CD4-positive, alpha-beta T cell treated with Interleukin-10 for 1 hour (primary cell): ENCODE measurements around the gene MFN2.
A peak's percentile ranks its signal among the peaks of the same experiment; 100 is the strongest.

ENCODE experiments used
- DNase-seq: peaks from one replicate; pipeline ENCODE4 v3.0.0-alpha.2; 2020

MFN2 gene

DNA sequence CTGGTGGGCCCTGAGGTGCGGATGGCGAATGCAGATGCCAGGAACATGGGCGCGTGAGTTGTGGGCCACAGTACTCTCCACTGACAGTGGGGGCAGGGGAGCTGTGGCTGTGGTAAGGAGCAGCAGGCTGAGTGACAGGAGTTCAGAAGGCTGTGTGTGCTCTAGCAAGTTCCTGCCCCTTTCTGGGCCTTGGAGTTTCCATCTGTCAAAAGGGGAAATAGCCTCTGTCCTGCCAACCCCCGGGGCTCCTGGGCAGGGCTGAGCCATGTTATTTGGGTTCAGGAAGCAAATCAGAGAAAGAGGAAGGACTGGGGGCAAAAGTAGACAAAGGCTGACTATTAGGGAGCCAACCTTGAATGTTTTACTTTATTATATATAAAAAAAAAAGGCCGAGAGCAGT is 19.5 kb upstream of the MFN2 start:
- DNase-seq = no peak

DNA sequence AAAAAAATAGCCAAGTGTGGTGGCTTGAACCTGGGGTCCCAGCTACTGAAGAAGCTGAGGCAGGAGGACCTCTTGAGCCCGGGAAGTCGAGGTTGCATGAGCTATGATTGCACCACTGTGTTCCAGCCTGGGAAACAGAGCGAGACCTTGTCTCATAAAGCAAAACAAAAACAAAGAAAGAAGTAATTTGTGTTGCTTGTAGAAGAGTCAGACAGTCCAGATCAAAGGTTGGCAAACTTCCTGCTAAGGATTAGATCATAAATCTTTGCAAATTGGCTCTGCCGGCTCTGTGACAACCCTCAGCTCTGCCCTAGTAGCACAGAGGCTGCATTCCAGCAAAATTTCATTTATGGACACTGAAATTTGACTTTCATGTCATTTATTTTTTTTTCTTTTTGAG is 19.0 kb upstream of the MFN2 start:
- no peak for DNase-seq

DNA sequence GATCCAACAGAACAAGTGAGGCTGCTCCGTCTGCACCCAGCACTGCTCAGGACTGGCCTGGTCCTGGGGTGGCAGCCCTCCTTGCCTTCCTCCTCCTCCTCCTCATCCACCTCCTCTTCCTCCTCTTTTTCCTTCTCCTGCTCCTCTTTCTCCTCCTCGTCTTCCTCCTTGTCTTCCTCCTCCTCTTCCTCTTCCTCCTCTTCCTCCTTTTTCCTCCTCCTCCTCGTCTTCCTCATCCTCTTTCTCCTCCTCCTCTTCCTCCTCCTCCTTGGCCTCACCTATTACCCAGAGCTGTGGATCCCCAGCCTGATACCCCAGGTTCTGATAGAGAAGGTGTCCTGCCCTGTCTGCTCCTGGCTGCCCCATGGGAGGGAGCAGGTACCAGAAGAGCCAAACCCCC is 16.6 kb upstream of the MFN2 start:
- DNase-seq = no peak

DNA sequence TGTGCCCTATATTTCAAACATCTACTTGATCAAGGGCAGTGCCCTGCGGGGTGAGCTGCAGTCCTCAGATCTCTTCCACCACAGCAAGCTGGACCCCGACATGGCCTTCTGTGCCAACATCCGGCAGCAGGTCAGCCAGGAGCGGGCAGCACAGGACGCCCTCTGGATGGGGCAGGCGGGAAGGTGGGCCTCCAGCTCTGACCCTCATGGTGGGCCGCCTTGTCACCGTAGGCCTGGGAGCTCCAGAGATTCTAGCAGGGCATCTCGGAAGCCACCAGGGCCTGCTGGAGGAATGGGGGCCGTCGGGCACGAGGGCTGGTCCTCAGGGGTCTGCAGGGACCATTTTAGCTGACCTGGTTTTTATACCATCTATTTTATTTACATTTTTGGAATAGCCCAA is 15.6 kb upstream of the MFN2 start:
- no peak for DNase-seq

DNA sequence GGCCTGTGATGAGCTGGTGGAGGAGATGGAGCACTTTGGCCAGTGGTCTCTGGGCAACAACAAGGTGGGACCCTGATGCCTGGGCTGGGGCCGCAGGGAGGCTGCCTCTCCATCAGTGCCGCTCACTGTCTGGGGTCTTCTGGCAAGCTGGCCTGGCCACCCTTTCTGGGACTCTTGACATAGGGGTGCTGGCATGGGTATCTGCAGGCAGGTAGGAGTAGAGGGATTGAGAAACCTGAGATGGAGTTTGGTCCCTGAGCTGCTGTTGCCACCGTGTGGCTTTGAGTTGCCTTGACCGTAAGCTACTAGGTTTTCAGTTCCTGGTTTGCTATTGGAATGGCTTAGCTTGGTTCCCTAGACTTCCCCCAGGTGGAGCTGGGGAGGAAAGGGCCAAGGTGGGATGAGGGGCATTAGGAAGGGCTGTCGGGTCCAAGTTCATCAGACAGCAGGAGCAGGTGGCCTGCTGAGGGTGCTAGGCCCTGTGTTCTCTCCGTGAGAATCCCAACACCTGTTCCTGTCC is 13.2 kb upstream of the MFN2 start:
- DNase-seq = no peak

DNA sequence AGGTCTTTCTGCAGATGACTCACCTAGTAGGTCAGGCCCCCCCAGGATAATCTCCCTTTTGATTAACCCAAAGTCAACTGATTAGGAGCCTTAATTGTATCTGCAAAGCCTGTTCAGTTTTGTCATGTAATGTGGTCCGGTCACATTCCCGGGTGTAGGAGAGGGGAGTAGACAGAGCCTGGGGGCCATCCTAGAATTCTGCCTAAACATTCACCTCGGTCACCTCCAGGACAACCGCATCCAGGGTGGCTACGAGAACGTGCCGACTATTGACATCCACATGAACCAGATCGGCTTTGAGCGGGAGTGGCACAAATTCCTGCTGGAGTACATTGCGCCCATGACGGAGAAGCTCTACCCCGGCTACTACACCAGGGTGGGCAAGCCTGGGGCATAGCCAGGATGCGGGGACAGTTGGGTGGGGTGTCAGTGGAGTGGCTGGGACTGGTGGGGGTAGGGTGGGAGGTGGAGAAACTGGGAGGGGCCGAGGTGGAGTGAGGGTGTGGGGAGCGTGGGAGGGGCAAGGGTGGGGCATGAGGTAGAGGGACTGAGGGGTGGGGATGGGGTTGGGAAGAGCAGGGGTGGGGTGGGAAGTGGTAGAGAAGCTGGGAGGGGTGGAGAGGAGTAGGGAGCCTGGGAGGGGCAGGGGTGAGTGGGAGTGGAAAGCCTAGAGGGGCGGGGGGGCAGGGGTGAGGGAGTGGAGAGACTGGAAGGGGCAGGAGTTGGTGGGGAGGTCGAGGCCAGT is 9.6 kb upstream of the MFN2 start:
- DNase-seq = no peak

DNA sequence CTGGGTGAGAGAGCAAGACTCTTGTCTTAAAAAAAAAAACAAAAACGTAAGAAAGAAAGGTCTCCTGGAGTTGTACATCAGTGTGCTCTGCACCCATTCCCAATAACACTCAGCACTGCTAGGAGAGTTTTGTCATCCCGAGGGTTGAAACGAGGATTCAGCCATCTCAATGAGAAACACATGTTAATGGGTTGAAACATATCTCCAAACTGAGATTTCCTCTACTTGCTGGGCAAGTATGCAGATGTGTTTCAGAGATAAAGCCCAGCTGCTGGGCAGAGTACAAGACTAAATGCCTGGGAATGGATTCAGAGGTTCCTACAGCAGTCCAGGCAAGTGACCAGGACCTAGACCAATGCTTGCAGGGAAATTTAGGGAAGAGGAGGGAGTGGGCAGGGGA is 2.6 kb upstream of the MFN2 start:
- no peak for DNase-seq

DNA sequence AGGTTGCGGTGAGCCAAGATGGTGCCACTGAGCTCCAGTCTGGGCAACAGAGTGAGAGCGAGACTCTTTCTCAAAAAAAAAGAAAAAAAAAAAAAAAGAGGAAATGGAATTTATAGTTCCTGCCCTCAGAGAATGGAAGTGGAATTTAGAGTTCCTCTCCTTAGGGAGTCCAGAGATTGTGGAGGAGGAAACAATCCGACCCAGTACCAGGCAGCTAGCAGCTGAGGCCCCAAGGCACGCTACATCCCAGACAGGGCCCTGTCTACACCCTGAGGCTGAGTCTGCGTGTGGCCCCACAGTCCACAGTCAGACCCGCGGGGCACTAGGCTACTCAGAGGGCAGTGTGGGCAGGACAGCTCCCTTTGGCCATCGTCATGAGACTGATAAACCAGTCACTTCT is 1.9 kb upstream of the MFN2 start:
- DNase-seq = no peak

DNA sequence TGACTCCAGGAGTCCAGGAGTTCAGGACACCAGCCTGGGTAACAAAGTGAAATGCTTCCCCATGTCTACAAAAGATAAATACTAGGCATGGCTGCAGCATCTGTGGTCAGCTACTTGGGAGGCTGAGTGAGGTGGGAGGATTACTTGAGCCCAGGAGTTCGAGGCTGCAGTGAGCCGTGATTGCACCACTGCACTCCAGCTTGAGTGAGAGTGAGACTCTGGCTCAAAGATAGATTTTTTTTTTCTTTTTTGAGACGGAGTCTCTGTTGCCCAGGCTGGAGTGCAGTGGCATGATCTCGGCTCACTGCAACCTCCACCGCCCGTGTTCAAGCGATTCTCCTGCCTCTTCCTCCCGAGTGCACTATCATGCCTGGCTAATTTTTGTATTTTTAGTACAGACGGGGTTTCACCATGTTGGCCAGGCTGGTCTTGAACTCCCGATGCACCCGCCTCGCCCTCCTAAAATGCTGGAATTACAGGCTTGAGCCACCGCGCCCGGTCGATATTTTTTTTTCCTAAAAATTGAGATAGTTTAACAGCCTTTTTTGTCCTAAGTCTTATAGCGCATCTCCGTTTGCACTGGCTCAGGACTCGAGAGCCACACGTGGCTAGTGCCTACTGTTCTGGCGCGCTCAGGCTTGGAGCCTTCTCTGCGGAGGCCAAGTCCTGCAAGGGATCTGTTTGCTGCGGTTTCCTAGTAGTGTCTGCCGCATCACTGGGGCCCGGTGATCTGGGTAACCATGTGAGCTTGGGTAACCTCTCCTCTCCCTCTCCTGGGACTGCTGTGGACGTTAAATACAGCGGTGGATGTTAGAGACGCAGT is 1.0 kb upstream of the MFN2 start:
- no peak for DNase-seq

DNA sequence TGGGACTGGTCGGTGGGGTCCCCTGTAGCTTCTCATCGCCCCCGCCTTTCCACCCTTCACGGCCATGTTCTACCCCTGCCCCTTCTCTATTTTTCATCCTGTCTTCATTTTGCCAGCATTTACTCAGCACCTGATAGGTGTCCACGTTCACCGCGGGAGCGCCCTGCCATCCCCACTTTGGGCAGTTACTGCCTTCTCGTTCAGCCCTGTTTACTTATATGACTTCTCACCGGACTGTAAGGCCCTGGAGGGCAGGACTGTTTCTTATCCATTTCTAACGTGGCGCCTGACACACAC is 380 bp downstream of the MFN2 start:
- peak; percentile 24 for DNase-seq

DNA sequence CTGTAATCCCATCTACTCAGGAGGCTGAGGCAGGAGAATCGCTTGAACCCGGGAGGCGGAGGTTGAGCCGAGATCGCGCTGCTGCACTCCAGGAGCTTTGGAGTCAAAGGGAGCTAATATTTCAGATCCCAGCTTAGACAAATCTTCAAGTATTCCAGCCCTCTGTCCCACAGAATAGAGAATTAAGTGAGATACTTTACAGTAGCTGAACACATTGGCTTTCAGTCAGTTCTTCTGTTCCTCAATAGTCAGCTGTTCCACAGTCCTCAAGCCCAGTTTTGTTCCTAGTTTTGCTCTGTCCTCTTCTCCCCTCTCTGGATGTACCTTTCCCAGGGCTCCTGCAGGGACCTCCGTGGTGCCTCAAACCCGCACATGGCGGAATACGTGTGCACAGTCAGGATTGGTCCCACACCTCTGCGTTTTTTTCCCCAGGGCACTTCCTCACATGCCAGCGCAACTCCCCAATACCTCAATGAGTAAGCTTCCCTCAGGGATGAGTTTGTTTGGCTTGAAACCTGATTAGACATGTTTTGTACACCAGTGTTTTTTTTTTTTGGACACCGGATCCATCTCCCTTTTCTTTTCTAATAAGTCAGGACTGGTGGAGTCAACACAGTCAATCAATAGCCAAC is 1.2 kb downstream of the MFN2 start:
- DNase-seq = no peak

DNA sequence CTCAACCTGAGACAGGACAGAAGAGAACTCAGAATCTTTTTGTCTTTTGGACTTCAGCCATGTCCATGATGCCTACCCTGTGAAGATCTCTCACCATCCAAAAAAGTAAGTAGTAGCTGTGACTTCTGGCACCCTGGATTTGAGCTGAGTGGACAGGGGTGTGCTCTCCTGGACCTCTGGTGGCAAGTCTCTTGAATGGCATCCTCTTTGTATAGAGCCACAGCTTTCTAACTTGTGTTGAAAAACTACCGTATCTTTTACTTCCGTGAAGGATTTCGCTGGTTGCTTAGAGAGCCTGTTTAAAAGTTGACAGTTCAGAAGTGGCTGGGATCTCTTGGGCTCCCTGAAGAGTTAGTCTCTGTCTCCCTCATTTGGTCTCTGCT is 1.8 kb downstream of the MFN2 start:
- DNase-seq = peak; percentile 17

DNA sequence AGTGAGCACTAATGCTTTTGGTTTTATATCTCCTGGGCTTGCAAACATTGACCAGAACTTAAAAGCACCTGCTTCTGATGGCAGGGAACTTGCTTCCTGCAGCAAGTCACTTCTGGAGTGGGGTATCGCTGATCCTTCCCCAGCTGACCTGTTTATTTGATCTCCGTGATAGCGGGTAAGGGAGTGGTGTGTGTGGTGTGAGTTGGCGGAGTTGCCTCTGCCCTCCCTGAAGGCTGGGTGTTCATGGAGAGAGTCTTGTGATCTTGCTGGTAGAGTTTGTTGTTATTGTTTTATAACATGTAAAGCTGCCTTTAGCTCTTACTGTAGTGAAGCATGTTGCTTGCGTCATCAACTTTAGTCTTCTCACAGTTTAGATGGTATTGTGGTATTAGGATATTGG is 3.9 kb downstream of the MFN2 start:
- DNase-seq = no peak

DNA sequence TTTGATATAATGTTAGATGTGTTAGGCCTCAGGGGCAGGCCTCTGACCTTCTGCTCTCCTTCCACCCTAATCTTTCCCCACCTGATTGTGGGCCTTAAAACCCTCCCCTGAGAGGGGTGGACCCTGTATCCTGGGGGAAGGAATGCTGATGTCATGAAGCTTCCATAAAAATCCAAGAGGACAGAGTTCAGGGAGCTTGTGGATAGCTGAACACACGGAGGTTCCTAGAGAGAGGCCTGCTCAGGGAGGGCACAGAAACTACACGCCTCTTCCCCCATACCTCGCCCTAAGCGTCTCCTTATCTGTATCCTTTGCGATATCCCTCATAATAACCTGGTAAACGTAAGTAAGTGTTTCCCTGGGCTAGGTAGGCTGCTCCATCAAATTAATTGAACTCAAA is 4.3 kb downstream of the MFN2 start:
- no peak for DNase-seq

DNA sequence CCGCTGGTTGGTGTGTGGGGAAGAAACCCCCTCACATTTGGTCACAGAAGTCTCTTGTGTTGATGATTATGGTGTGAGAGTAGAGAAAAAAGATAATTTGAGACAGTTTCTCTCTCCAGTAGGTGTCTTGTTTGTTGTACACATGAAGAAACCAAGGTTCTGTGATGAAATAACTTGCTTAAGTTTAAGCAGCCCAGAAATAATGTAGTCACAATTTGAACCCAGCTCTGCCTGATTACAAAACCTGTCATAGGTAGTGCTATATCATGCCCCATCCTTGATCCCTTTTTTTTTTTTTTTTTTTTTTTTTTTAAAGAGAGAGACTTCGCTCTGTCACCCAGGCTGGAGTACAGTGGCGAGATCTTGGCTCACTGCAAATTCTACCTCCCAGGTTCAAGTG is 4.9 kb downstream of the MFN2 start:
- DNase-seq = no peak

DNA sequence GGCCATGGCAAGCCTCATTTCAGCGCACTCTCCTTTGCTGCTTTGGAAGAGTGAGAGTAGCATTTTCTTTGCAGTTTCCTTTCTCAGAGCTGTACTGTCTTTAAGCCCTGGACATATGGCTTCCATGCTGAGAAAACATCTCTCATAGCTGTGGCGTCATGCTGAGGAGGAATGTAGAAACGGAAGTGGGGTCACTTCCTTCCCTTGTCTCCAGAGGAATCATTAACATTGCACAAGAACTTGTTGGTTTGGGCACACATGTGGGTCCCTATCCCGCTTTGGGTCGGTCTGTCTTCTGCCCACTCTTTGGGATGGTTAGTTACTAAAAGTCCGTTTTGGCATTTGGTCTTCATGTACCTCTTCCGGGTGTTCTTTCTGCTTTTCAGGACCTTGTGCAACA is 5.6 kb downstream of the MFN2 start:
- no peak for DNase-seq

DNA sequence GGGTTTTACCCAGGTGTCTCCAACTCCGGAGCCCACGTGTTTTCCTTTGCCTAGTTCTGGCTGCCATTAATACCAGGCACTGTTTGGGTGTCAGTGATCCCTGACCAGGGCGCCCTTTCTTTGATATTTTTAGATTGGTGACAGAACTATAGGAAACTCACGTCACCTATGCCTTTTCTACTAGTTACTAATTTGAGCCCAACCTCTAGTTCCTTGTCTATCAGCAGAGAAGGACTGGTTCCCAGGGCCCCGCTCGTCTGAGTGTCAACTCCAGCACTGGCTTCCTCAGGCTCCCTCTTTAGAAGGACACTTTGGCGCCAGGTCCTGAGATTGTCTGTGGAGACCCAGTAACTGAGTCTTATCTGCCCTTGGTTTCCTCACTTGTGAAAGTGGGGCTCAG is 9.4 kb downstream of the MFN2 start:
- no peak for DNase-seq

DNA sequence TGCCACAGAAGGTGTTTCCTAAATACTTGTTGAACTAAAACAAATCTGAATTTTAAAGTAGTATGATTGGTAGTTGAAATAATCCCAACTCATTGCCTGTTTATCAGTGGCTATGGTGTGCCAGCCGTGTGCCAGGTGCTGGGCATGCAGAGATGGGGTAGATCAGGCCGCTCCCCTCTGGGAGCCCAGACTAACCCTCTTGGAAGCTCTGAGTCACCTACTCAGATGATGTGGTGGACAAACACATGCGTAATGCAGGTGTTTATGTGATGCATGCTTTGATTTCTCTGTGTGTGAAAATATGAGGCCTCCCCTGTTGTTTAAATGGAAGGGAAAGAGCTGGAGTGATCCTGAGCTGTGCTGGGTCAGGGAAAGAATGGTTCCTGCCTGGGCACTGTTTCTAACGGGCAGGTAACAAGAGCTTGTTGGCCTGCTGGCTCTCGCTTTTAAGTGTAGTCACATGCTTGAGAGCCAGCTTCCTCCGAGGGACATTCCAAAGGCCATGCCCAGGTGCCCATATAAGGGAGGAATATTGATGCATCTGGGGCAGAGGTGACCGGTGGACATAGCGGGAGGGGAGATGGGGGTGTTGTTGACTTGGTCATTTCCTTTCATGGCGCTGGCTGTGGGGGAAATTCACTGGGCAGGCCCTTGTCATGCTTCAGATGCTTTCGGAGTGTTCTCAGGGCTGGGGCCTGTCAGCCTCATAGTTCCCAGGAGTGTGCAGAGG is 10.2 kb downstream of the MFN2 start:
- DNase-seq = no peak

DNA sequence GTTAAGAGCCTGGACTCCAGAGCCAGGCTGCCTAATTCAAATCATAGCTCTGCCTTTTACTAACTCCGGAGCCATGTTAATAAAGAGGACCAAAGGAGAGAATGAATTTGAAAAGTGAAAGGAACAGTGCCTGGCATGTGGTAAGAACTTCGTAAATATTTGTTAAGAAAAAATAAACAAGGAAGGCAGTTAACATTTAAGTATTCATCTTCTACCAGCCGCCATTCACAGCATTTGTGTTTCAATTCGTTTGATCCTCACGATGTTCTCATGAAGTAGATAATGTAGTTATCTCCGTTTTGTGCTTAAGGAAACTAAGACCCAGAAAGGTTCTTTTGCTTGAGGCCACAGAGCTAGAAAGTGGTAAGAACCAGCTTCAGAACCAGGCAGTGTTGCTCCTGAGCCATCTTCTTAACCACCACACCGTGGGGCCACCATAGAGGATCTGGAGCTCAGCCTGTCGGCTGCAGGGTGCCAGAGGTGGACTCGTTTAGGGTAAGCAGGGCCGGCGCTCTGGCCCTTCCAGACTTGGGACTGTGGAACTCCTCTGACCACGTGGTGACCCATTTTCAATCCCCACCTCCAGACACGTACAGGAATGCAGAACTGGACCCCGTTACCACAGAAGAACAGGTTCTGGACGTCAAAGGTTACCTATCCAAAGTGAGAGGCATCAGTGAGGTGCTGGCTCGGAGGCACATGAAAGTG is 11.9 kb downstream of the MFN2 start:
- DNase-seq = no peak

DNA sequence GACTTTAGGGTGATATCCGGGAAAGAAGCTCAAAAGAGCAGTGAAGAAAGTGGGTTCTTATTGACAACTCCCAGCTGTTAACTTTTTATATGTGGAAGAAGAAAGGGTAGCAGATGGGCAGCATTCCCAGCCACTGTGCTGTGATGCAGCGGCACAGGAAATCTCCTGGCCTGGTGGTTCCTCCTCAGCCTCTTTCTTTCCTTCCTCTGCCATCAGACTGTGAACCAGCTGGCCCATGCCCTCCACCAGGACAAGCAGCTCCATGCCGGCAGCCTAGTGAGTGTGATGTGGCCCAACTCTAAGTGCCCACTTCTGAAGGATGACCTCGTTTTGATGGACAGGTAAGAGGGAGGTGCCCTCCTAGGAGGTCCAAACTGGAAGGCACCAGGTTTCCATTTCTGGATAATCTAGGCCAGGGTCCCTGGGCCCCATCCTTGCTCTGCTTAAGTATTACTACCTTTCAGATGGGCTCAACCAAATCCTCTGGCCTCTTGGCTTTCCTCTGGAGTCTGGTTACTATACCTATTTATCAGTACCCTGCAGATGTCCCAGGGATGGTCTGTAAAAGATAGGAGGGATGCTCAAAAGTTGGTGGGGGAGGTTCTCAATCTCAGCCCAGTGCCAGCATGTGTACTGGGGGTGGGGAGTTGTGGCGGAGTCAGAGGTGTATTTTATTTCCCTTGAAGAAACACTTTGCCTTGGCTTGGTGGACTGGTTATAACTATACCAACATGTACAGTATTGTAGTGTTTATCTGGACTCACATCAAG is 17.0 kb downstream of the MFN2 start:
- DNase-seq = no peak

DNA sequence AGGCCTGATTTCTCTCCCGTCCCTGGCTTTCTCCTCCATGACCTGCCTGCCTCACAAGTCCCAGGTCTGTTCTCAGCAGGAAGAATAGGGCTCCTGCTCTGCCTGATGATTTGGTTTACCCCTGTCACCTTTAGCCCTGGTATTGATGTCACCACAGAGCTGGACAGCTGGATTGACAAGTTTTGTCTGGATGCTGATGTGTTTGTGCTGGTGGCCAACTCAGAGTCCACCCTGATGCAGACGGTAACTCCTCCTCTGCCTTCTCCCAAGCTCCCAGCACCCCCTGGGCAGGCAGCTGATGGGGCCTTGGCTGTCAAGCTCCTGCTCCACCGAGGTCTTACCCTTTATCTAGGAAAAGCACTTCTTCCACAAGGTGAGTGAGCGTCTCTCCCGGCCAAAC is 18.4 kb downstream of the MFN2 start:
- no peak for DNase-seq

DNA sequence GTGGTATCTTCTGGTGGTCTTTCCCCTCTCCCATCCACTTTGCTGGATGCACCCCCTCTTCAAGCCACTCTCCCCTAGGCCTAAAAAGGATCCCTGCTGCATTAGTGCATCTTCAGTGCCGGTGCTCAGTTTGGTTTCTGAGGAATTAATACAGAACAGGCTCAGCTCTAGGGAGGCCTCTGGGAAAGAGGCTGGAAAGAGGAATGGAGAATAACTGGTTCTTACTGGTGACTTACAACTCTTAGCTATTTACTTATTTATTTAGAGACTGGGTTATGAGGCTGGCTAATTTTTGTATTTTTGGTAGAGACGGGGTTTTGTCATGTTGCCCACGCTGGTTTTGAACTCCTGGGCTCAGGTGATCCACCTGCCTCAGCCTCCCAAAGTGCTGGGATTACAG is 19.0 kb downstream of the MFN2 start:
- DNase-seq = no peak
